Measurements from ENCODE around the gene DUSP8.

DUSP8 gene

GRCh38 chr11:1566381-1567051 lies 5.6 kb downstream of the DUSP8 start:
- Histone ChIP-seq H3K27ac (no peak overlapping the region), H3K4me3 (no peak overlapping the region)
- DNase-seq (ENCODE audit: low spot score) = no peak
- TF ChIP-seq CTCF (IDR thresholded peaks at IDR 0.05) = no peak

- no peak for TF ChIP-seq CTCF (IDR thresholded peaks at IDR 0.05)
- Histone ChIP-seq H3K4me3 (no peak overlapping the region), H3K27ac (peak overlapping the region in 1 of 2 donors; percentile 1)
- DNase-seq (ENCODE audit: low spot score) = no peak
Measured at GRCh38 chr11:1565904-1566247, 6.2 kb downstream of the DUSP8 start.

- no peak for DNase-seq (ENCODE audit: low spot score)
- peak overlapping the region; percentile 21 to 69 for H3K27ac ChIP-seq
- H3K4me3 ChIP-seq = no peak overlapping the region
- no peak for TF ChIP-seq CTCF (IDR thresholded peaks at IDR 0.05)
Measured at GRCh38 chr11:1565173-1565903, 6.7 kb downstream of the DUSP8 start.

DNA sequence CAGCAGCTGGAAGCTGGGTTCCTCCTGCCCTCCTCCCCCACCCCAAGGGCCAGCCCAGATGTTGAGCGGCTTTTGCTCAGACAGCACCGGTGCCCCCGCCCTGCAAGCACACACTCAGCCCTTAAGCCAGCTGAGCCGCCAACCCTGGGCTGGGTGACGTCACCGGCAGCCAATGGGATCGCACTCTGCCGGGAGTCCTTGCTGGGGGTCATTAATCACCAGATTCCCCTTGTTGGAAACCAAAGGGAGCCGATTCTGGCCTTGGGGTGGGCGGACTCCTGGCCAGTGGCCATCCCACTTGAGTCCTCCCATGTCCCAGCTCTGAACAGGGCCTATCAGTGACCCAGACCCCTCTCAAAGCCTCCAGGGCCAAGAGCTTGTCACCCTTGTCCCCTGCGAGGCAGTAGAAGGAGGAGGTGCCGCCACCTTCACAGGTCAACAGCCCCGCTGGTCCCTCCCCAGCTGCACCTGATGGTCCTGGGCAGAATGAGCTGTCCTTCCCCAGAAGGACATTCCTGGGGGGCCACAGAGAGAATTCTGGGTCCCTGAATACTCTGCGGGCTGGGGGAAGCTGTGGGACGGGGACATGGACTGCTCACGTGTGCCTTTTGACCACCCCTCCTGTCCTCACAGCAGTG lies 7.4 kb downstream of the DUSP8 start:
- DNase-seq (ENCODE audit: low spot score) = no peak
- TF ChIP-seq CTCF (IDR thresholded peaks at IDR 0.05) = no peak
- Histone ChIP-seq H3K27ac (peak overlapping the region; percentile 21 to 69), H3K4me3 (no peak overlapping the region)

- no peak for DNase-seq (ENCODE audit: low spot score)
- no peak for TF ChIP-seq CTCF (IDR thresholded peaks at IDR 0.05)
- H3K27ac ChIP-seq = peak overlapping the region in 1 of 2 donors; percentile 69
Measured at GRCh38 chr11:1563697-1564534, 8.2 kb downstream of the DUSP8 start.

DNA sequence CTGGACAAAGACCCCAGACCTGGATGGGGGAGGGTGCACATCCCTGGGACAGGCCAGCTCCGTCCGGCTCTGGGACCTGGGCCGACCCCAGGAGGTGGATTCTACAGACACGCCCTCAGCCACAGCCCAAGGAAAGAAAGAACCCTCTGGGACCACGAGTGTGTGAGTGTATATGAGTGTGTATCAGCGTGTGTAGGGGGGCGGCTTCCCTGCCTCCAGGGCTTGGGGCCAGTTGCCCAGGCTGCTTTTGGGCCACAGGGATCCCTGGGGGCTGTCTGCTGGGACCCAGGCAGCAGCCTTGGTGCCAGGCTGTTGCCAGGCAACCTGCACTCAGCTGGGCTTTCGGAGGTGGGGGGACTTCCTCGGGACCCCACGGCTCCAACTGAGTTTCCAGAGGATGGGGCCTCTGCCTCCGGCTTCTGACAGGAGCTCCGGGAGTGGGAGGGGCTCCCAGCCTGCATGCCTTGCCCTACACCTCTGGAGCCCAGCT lies 8.9 kb downstream of the DUSP8 start:
- peak overlapping the region in 1 of 2 donors; percentile 69 for H3K27ac ChIP-seq
- no peak for TF ChIP-seq CTCF (IDR thresholded peaks at IDR 0.05)

More at GRCh38 chr11:1563697-1564534, 8.2 kb downstream of the DUSP8 start:
- H3K4me3 ChIP-seq = no peak overlapping the region

More for the DNA sequence above, 8.9 kb downstream of the DUSP8 start:
- H3K4me3 ChIP-seq = no peak overlapping the region
- DNase-seq (ENCODE audit: low spot score) = no peak

Data from coronary artery (tissue), 2 donors.